NCI-H2171 treated with DMSO at 0.1 percent for 48 hours (cell line): Measurements from ENCODE around the gene MBD5.
A peak's percentile ranks its signal among the peaks of the same experiment; 100 is the strongest.

Experiments used
- DNase-seq: peaks from one replicate; lab custom pipeline; 2025; lab: John Stamatoyannopoulos, UW

Gene MBD5

DNA sequence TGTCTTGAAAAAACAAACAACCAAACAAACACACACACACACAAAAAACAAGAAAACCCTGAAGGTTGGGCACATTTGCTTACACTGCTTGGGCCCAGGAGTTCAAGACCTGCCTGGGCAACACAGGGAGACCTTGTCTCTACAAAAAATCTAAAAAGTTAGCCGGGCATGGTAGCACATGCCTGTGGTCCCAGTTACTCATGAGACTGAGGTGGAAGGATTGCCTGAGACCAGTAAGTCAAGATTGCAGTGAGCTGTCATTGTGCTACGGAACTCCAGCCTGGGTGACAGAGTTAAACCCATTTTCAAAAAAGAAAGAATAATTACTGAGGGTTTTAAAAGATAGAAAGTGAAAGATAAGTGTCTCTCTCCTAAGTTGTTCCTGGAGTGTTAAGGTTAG lies 103.4 kb downstream of the MBD5 start:
- DNase-seq: no peak

GRCh38 chr2:148130581-148130980 lies 109.7 kb downstream of the MBD5 start:
- DNase-seq: no peak

- DNase-seq: no peak
Measured at GRCh38 chr2:148132412-148132811, 111.5 kb downstream of the MBD5 start.

GRCh38 chr2:148135705-148136104 lies 114.8 kb downstream of the MBD5 start:
- no peak for DNase-seq

GRCh38 chr2:148136441-148136840 lies 115.5 kb downstream of the MBD5 start:
- DNase-seq: no peak

DNA sequence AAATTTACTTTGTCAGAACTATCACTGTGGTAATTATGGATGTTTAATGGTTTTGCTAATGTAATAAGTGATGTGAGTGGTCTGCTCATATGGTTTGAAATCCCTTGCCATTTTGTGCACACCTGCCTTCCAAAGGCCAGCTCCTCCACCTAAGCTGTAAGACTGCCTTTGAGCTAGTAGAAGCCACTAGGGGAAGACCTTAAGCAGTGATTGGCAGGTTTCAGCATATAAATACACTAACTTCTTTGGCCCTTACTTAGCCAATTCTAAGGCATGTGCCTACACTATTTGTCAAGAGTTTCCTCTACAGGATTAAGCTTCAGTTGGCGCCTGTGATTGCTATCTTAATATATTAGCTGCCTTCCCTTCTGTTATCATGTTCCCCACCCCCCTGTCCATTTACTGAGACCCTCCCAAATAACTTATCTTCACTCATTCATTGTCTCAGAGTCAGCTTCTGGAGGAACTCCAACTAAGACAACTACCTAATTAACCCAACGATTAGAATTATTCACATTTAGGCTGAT lies 141.1 kb downstream of the MBD5 start:
- DNase-seq: no peak

- DNase-seq: no peak
Measured at GRCh38 chr2:148162871-148163270, 142.0 kb downstream of the MBD5 start.

- no peak for DNase-seq
Measured at GRCh38 chr2:148165975-148166374, 145.1 kb downstream of the MBD5 start.

DNA sequence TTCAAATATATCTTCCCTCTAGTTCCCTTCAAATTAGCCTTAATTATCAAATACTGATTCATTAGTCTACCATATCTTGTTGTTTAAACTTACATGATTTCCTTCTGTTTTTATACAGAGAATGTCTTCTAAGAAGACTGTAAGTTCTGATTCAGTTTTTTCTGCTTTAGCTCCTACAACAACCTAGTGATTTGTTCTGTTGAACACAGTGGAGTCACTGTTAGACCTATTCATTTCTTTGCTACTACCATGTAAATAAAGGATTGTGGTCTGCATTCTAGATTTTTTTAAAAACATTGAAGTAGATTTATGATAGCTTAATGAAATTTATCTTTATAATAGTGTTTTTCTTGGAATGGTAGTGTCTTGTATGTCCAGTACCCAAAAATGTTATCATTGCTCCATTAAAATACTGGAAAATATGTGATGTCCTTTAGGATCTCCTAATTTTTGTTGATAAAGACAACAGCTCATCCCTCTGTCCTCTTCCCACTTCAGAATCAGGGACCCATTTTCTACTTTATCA lies 146.4 kb downstream of the MBD5 start:
- no peak for DNase-seq

GRCh38 chr2:148167855-148168254 lies 147.0 kb downstream of the MBD5 start:
- DNase-seq: no peak

DNA sequence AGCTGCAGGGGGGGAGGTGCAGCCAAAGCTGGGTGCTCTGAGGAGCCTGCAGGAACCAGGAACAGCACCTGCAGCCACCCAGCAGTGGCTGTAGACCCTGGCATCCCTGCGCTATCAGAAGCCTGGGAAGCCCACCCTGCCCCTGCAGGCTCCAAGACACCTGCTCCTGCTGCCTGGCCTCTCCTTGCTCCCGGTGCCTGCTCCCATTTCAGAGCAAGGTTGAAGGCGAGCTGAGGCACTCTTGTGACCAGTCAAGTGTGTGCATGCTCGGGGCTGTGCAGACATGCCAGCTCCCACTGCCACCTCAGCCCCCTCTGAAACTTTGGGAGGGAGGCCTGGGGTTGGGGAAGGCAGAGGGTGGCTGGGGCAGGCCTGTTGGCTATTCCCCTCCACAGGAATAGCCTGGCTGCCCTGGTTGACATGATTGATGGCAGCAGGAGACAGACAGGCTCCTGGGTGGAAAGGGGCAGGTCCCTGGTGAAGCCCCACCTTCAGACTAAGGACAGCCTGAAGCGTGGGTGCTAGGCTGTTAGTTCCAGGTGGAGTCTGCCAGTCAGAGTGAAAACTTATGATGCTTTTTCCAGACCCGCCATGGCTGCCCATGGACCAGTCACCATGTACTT lies 151.4 kb downstream of the MBD5 start:
- DNase-seq: no peak

- DNase-seq: no peak
Measured at GRCh38 chr2:148173168-148173567, 152.3 kb downstream of the MBD5 start.

- no peak for DNase-seq
Measured at GRCh38 chr2:148177559-148177958, 156.7 kb downstream of the MBD5 start.

DNA sequence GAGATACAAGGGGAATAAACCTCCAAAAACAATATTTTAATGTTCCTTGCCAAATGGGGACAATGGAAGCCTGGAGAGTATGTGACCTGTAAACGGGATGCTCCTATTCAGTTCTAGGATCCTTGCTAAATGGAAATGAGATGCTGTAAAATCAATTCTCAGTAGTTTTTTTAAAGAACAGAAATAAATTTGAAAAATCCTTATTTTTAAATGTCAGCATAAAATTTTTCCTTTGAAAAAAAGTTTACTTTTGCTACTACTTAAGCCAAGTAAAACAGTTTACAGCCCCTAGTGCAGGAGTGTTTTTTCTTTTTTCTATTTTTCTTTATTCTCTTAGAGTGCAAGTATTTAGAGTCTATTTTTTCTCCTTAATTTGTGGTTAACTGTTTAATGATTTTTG lies 158.8 kb downstream of the MBD5 start:
- no peak for DNase-seq

GRCh38 chr2:148184976-148185375 lies 164.1 kb downstream of the MBD5 start:
- DNase-seq: no peak

DNA sequence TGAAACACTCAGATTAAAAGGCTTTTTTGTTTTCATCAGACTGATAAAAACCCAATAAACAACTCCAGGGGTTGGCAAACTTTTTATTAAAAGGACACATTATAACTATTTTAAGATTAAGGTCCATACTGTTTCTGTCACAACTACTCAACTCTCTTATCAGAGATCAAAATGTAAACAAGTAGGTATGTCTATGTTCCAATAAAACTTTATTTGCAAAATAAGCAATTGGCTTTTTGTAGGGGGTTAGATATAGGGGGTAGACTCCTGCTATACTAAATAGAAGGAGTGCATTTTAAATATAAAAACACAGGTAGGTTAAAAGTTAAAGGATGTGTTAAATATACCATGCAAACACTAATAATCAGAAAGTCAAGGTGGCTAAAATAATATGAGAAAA lies 174.0 kb downstream of the MBD5 start:
- DNase-seq: no peak

DNA sequence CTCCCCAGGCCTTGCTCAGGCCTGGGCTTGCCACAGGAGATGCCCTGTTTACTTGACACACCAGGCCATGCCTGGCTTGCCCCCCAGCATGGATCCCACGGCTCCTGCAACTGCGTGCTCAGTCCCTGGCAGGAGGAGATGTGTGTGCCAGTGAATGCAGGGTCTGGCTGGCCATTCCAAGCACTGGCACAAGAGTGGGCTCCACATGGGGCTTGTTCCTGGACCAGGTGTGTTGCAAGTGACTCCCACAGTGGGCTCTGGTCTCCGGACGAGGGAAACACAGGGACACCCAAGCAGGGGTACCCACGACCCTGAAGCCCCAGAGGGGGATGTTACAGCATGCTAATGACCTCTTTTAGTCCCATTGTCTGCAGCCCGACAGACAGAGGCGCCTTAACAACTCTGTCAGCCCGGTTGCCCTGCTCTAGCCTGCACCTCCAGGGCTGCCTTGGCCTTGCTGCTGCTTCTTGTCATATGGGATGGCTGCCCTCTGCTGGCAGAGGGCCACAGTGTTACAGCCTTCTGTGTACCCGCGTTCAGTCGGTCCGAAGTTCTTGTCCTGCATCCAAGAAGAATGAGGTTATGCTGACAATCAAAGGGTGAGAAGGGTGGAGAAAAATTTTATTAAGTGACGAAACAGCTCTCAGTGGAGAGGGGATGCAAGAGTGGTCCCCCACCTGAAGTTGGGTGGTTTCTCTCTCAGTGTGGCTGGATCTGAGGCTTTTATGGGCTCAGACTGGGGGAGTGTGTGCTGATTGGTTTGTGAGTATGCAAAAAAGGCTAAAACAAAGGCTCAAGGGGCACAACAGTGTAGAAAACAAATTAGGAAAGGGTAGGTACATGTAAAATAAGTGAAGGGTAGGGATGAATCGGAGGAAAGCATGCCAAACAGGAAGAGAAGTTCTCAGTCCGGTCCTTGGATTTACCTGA lies 180.4 kb downstream of the MBD5 start:
- peak; percentile 10 for DNase-seq

DNA sequence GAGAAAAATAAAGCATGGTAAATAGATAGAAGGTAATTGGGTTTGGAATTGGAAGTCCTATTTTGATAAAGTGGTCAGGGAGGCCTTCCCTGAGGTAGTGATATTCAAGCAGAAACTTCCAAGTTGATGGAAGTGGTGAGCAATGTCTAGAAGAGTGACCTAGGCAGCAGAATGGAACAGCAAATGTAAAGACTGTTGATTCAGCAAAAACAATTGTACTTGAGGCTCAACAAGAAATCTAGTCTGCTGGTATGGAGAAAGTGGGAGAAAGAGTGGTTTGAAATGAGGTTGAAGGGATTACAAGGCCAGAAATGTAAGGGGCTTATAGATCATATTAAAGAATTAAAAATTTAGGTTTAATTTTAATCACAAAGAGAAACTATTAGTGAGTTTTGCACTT lies 181.3 kb downstream of the MBD5 start:
- DNase-seq: no peak

DNA sequence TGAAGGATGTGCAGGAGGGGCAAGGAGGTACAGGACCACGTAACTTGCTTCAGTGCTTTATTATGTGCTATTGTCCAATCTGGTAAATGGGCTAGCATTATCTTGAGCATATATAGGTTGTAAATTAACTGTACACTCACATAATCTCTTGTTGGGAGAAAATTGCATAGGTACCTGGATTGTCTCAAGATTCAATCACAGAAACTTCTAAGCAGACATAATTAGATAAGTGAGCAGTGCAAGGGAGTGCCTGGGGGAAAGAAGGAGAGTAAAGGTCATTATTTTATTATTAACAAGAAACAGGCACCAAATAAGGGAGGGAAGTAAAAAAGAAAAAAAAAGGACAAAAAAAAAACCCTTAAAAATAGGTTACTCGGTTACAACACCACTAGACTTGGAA lies 186.2 kb downstream of the MBD5 start:
- no peak for DNase-seq

DNA sequence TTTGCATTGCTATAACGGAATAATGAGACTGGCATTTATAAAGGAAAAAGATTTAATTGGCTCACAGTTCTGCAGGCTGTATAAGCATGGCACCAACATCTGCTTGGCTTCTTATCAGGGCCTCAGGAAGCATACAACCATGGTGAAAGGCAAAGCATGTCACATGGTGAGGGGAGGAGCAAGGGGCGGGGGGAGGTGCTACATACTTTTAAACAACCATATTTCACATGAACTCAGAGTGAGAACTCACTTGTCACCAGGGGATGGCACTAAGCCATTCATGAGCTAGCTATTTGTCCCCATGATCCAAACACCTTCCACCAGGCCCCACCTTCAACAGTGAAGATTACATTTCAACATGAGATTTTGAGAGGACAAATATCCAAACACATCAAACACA lies 188.7 kb downstream of the MBD5 start:
- no peak for DNase-seq

DNA sequence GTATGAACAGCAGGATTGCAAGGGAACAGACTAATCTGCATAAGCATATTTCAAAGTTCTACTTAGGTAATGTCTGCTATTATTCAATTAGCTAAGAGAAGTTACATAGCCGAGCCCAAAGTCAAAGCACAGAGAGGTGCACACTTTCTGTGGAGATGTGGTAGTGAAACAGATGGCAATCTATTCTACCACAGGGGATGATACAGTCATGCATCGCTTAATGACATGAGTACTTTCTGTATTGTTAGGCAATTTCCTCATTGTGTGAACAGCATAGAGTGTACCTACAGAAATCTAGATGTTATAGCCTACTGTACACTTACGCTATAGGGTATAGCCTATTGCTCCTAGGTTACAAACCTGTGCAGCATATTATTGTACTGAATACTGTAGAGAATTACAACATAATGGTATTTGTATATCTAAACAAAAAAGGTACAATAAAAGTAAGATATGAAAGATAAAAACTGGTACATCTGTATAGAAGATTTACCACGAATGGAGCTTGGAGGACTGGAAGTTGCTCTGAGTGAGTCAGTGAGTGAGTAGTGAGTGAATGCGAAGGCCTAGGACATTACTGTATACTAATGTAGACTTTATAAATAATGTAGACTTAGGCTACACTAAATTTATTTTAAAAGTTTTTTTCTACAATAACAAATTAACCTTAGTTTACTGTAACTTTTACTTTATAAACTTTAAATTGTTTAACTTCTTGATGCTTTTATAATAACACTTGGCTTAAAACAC lies 197.6 kb downstream of the MBD5 start:
- DNase-seq: no peak

DNA sequence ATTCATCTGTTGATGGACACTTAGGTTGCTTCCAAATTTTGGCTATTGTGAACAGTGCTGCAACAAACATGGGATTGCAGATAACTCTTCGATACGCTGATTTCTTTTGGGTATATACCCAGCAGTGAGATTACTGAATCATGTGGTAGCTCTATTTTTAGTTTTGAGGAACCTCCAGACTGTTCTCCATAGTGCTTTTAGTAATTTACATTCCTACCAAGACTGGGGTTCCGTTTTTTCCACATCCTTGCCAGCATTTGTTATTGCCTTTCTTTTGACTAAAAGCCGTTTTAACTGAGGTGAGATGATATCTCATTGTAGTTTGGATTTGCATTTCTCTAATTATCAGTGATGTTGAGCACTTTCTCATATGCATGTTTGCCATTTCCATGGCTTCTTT lies 200.3 kb downstream of the MBD5 start:
- DNase-seq: no peak
